Measurements from ENCODE around the gene CLIC1. TPM values are rescaled to one million over a fixed set of nuclear protein-coding genes. Genes with fewer than 3 reads are reported as not detected.

The CLIC1 gene
- total RNA-seq, 2 experiments from 2014 or later, result 425 to 456 TPM

GRCh38 chr6:31764198-31764597 is 27.9 kb upstream of the CLIC1 start:
- H3K4me3 Mint-ChIP-seq, result no peak overlapping the region
- H3K27me3 Mint-ChIP-seq, result no peaks in the 10 kb centered on the region
- ATAC-seq (ENCODE audit: low read depth) (no peak), DNase-seq (no peak)
- H3K9me3 Mint-ChIP-seq, result no peaks in the 10 kb centered on the region
- peaks cover 18% of the 10 kb centered on the region for H3K4me1 Mint-ChIP-seq
- POLR2A ChIA-PET, result interaction anchor here (0.5 to 1.3 kb wide), 4 partner anchors 25 to 65 kb away, joined by 3 read pairs; partner anchors contain the start of genes CLIC1 and MSH5
- no peak overlapping the region for H3K27ac Mint-ChIP-seq
- H3K36me3 Mint-ChIP-seq, result peaks cover 34% of the 10 kb centered on the region

- H3K27me3 Mint-ChIP-seq, result no peaks in the 10 kb centered on the region
- POLR2A ChIA-PET, result interaction anchor here (1.3 kb wide), 2 partner anchors 27 to 34 kb away, joined by 3 read pairs; partner anchors contain the start of gene CLIC1
- H3K9me3 Mint-ChIP-seq, result no peaks in the 10 kb centered on the region
- H3K4me1 Mint-ChIP-seq, result peaks cover 18% of the 10 kb centered on the region
- DNase-seq (no peak), ATAC-seq (ENCODE audit: low read depth) (no peak)
- peaks cover 34% of the 10 kb centered on the region for H3K36me3 Mint-ChIP-seq
- no peak overlapping the region for H3K4me3 Mint-ChIP-seq
- H3K27ac Mint-ChIP-seq, result peak overlapping the region; percentile 67
Measured at GRCh38 chr6:31763619-31763940, 27.2 kb upstream of the CLIC1 start.

- peaks cover 31% of the 10 kb centered on the region for H3K36me3 Mint-ChIP-seq
- H3K27me3 Mint-ChIP-seq, result no peaks in the 10 kb centered on the region
- ATAC-seq (ENCODE audit: low read depth) (no peak), DNase-seq (no peak)
- no peaks in the 10 kb centered on the region for H3K9me3 Mint-ChIP-seq
- H3K27ac Mint-ChIP-seq, result no peak overlapping the region
- H3K4me3 Mint-ChIP-seq, result no peak overlapping the region
- peaks cover 16% of the 10 kb centered on the region for H3K4me1 Mint-ChIP-seq
- POLR2A ChIA-PET, result interaction anchor here (1.3 kb wide), 2 partner anchors 27 to 33 kb away, joined by 3 read pairs; partner anchors contain the start of gene CLIC1
Measured at GRCh38 chr6:31762878-31763618, 26.7 kb upstream of the CLIC1 start.

- DNase-seq (no peak), ATAC-seq (ENCODE audit: low read depth) (no peak)
- peaks cover 26% of the 10 kb centered on the region for H3K36me3 Mint-ChIP-seq
- no peak within 1 kb of the TSS for H3K4me3 Mint-ChIP-seq
- H3K9me3 Mint-ChIP-seq, result no peaks in the 10 kb centered on the region
- POLR2A ChIA-PET, result no interaction called here
- peak within 1 kb of the TSS; percentile 67 for H3K27ac Mint-ChIP-seq
- H3K4me1 Mint-ChIP-seq, result peaks cover 13% of the 10 kb centered on the region
- no peaks in the 10 kb centered on the region for H3K27me3 Mint-ChIP-seq
Measured at GRCh38 chr6:31762356-31762755, 26.0 kb upstream of the CLIC1 start, which contains the start of gene SAPCD1. TSS of gene SAPCD1 (plus strand) at chr6:31762656. CDS start at chr6:31763055, 399 bp downstream.

- H3K27ac Mint-ChIP-seq, result no peak overlapping the region
- no peak for DNase-seq
- peaks cover 13% of the 10 kb centered on the region for H3K4me1 Mint-ChIP-seq
- no peak overlapping the region for H3K4me3 Mint-ChIP-seq
- no peaks in the 10 kb centered on the region for H3K9me3 Mint-ChIP-seq
- no peak for ATAC-seq (ENCODE audit: low read depth)
- H3K27me3 Mint-ChIP-seq, result no peaks in the 10 kb centered on the region
- H3K36me3 Mint-ChIP-seq, result peaks cover 24% of the 10 kb centered on the region
- POLR2A ChIA-PET, result interaction anchor here (0.5 kb wide), 1 partner anchor 9 kb away, joined by 5 read pairs; no protein-coding TSS in a partner anchor
Measured at GRCh38 chr6:31761343-31761742, 25.0 kb upstream of the CLIC1 start.

- peaks cover 24% of the 10 kb centered on the region for H3K36me3 Mint-ChIP-seq
- POLR2A ChIA-PET, result interaction anchor here (0.5 kb wide), 1 partner anchor 10 kb away, joined by 5 read pairs; no protein-coding TSS in a partner anchor
- ATAC-seq (ENCODE audit: low read depth) (no peak), DNase-seq (no peak)
- peak overlapping the region; percentile 56 for H3K27ac Mint-ChIP-seq
- H3K27me3 Mint-ChIP-seq, result no peaks in the 10 kb centered on the region
- H3K4me1 Mint-ChIP-seq, result peaks cover 13% of the 10 kb centered on the region
- no peak overlapping the region for H3K4me3 Mint-ChIP-seq
- no peaks in the 10 kb centered on the region for H3K9me3 Mint-ChIP-seq
Measured at GRCh38 chr6:31760790-31761189, 24.5 kb upstream of the CLIC1 start.

- POLR2A ChIA-PET, result interaction anchor here (0.6 to 2.0 kb wide), 2 partner anchors 13 to 18 kb away, joined by 3 to 5 read pairs; partner anchors contain the start of gene MSH5
- no peak for ATAC-seq (ENCODE audit: low read depth)
- no peaks in the 10 kb centered on the region for H3K27me3 Mint-ChIP-seq
Measured at GRCh38 chr6:31758281-31758680, 22.0 kb upstream of the CLIC1 start.

GRCh38 chr6:31752739-31753319 is 16.5 kb upstream of the CLIC1 start:
- H3K4me1 Mint-ChIP-seq, result no peaks in the 10 kb centered on the region
- POLR2A ChIA-PET, result interaction anchor here (1.1 to 2.4 kb wide), 2 partner anchors 12 to 30 kb away, joined by 8 to 13 read pairs; partner anchors contain the start of genes MPIG6B and MSH5
- H3K27me3 Mint-ChIP-seq, result no peaks in the 10 kb centered on the region
- ATAC-seq (ENCODE audit: low read depth) (no peak), DNase-seq (no peak)
- no peak overlapping the region for H3K27ac Mint-ChIP-seq
- H3K36me3 Mint-ChIP-seq, result peaks cover 12% of the 10 kb centered on the region
- H3K9me3 Mint-ChIP-seq, result no peaks in the 10 kb centered on the region
- H3K4me3 Mint-ChIP-seq, result no peak overlapping the region

More at GRCh38 chr6:31758281-31758680, 22.0 kb upstream of the CLIC1 start:
- Mint-ChIP-seq H3K36me3 (peaks cover 21% of the 10 kb centered on the region), H3K27ac (peak overlapping the region; percentile 53), H3K4me1 (peaks cover 7% of the 10 kb centered on the region), H3K9me3 (no peaks in the 10 kb centered on the region), H3K4me3 (no peak overlapping the region)
- no peak for DNase-seq

GRCh38 chr6:31750411-31751022 is 14.2 kb upstream of the CLIC1 start:
- H3K4me1 Mint-ChIP-seq, result peaks cover 3% of the 10 kb centered on the region
- POLR2A ChIA-PET, result no interaction called here
- no peak for DNase-seq
- H3K36me3 Mint-ChIP-seq, result peaks cover 14% of the 10 kb centered on the region
- no peaks in the 10 kb centered on the region for H3K27me3 Mint-ChIP-seq
- no peak for ATAC-seq (ENCODE audit: low read depth)
- no peak overlapping the region for H3K4me3 Mint-ChIP-seq
- no peaks in the 10 kb centered on the region for H3K9me3 Mint-ChIP-seq
- H3K27ac Mint-ChIP-seq, result no peak overlapping the region

GRCh38 chr6:31749301-31750036 is 13.1 kb upstream of the CLIC1 start:
- Mint-ChIP-seq H3K27ac (no peak overlapping the region), H3K27me3 (no peaks in the 10 kb centered on the region), H3K4me1 (peaks cover 3% of the 10 kb centered on the region), H3K36me3 (peaks cover 20% of the 10 kb centered on the region), H3K9me3 (no peaks in the 10 kb centered on the region), H3K4me3 (no peak overlapping the region)
- ATAC-seq (ENCODE audit: low read depth) (no peak), DNase-seq (no peak)
- POLR2A ChIA-PET, result interaction anchor here (0.7 kb wide), 1 partner anchor 13 kb away, joined by 3 read pairs; the partner anchor contains the start of gene CLIC1

GRCh38 chr6:31744422-31744821 is 8.1 kb upstream of the CLIC1 start:
- peaks cover 36% of the 10 kb centered on the region for H3K36me3 Mint-ChIP-seq
- H3K27me3 Mint-ChIP-seq, result no peaks in the 10 kb centered on the region
- H3K9me3 Mint-ChIP-seq, result no peaks in the 10 kb centered on the region
- H3K4me3 Mint-ChIP-seq, result no peak overlapping the region
- peaks cover 27% of the 10 kb centered on the region for H3K4me1 Mint-ChIP-seq
- no peak overlapping the region for H3K27ac Mint-ChIP-seq
- POLR2A ChIA-PET, result interaction anchor here (0.7 kb wide), 1 partner anchor 41 kb away, joined by 3 read pairs; no protein-coding TSS in a partner anchor
- ATAC-seq (ENCODE audit: low read depth), result no peak
- DNase-seq, result no peak

- DNase-seq, result no peak
- no peak for ATAC-seq (ENCODE audit: low read depth)
- Mint-ChIP-seq H3K4me1 (peaks cover 40% of the 10 kb centered on the region), H3K9me3 (no peaks in the 10 kb centered on the region), H3K27me3 (no peaks in the 10 kb centered on the region), H3K36me3 (peaks cover 33% of the 10 kb centered on the region), H3K27ac (no peak overlapping the region), H3K4me3 (no peak overlapping the region)
- POLR2A ChIA-PET, result no interaction called here
Measured at GRCh38 chr6:31742894-31743293, 6.6 kb upstream of the CLIC1 start.

- Mint-ChIP-seq H3K4me3 (peak overlapping the region; percentile 98), H3K27me3 (no peaks in the 10 kb centered on the region), H3K9me3 (no peaks in the 10 kb centered on the region), H3K4me1 (peaks cover 47% of the 10 kb centered on the region), H3K36me3 (peaks cover 27% of the 10 kb centered on the region), H3K27ac (peak overlapping the region; percentile 25)
- DNase-seq (no peak), ATAC-seq (ENCODE audit: low read depth) (no peak)
- POLR2A ChIA-PET, result interaction anchor here (0.9 to 3.5 kb wide), 3 partner anchors 10 to 85 kb away, joined by 3 to 24 read pairs (median 13); partner anchors contain the start of gene HSPA1B
Measured at GRCh38 chr6:31741815-31742214, 5.5 kb upstream of the CLIC1 start.
